Endothelial cell of umbilical vein (primary cell): Measurements from ENCODE around the gene SOHLH1. TPM values are rescaled to one million over a fixed set of nuclear protein-coding genes. Genes with fewer than 3 reads are reported as not detected.

Experiments used
- BruUV-seq: library from RNA; stranded (reverse); fragments of 400-500 nt; replicated peaks from 2 replicates; lab custom pipeline; 2021; lab: Mats Ljungman, UMichigan
- CTCF ChIA-PET: fragments of 300-600, 350-600 bp; sonication (Branson Sonifier 250); formaldehyde crosslinking; loops from one replicate; lab custom pipeline; 2021; ENCODE audit warnings: antibody characterized with exemption, inconsistent platforms; lab: Charles Lee
- POLR2A ChIA-PET: fragments of 300-600, 350-600 bp; sonication (Branson Sonifier 250); formaldehyde crosslinking; loops from one replicate; lab custom pipeline; 2021; ENCODE audit warnings: antibody characterized with exemption, inconsistent platforms; lab: Charles Lee
- DNase-seq: peaks from one replicate; pipeline ENCODE4 v3.0.0-alpha.2; 2011; ENCODE audit warnings: low read depth, low spot score
- FAIRE-seq: peaks from 2 replicates; lab custom pipeline; 2011; peaks lifted over from hg19 to GRCh38; lab: Jason Lieb, UNC
- H2AFZ ChIP-seq: 2 replicates; pipeline ENCODE4 v1.6.0; 2012; ENCODE audit warnings: low read depth, low read length, control low read depth, inconsistent platforms
- H3K27ac ChIP-seq: 2 replicates; pipeline ENCODE4 v1.5.1; 2011; ENCODE audit warnings: low read depth, mild to moderate bottlenecking, control low read depth, low read length, moderate library complexity; ENCODE audit not compliant: insufficient read depth
- H3K27me3 ChIP-seq, 2 experiments: 2 replicates each; pipeline versions ENCODE4 v1.6.0 to v1.6.1; 2011; ENCODE audit warnings: low read length in 2 of 2, mixed read lengths in 1 of 2; ENCODE audit not compliant: control insufficient read depth in 2 of 2, insufficient read depth in 2 of 2
- H3K36me3 ChIP-seq, 2 experiments: 2 replicates in 1 of 2; 3 replicates in 1 of 2; pipeline ENCODE4 v1.5.1; 2011; ENCODE audit warnings: low read length in 2 of 2, mild to moderate bottlenecking in 1 of 2, moderate library complexity in 1 of 2; ENCODE audit not compliant: control insufficient read depth in 2 of 2, insufficient read depth in 2 of 2; ENCODE audit errors: extremely low read depth in 1 of 2
- H3K4me1 ChIP-seq: 3 replicates; pipeline ENCODE4 v1.5.1; 2011; ENCODE audit warnings: mild to moderate bottlenecking, low read length; ENCODE audit not compliant: control insufficient read depth, insufficient read depth; ENCODE audit errors: extremely low read depth
- H3K4me2 ChIP-seq: 2 replicates; pipeline ENCODE4 v1.6.1; 2011; ENCODE audit warnings: low read length, control low read depth, mixed read lengths; ENCODE audit not compliant: insufficient read depth
- H3K4me3 ChIP-seq, 3 experiments: fragments of 200-600 bp in 1 of 3; sonication (generic), shearing (Covaris generic) in 1 of 3; replicated peaks in 1 of 3; 2 replicates each; pipeline ENCODE4 v1.5.1; 2011 to 2016; ENCODE audit warnings: control low read depth in 3 of 3, low read length in 3 of 3, mild to moderate bottlenecking in 2 of 3, inconsistent platforms in 1 of 3, low read depth in 1 of 3, moderate library complexity in 1 of 3; ENCODE audit not compliant: insufficient read depth in 1 of 3
- H3K79me2 ChIP-seq: 2 replicates; pipeline ENCODE4 v1.6.0; 2012; ENCODE audit warnings: low read length, inconsistent platforms; ENCODE audit not compliant: control insufficient read depth, insufficient read depth
- H3K9ac ChIP-seq: replicated peaks from 2 replicates; pipeline ENCODE3; 2011; ENCODE audit warnings: low read length, control low read depth; ENCODE audit not compliant: insufficient read depth; ENCODE audit errors: extremely low read depth
- H3K9me1 ChIP-seq: replicated peaks from 3 replicates; pipeline ENCODE4 v1.6.0; 2011; ENCODE audit warnings: mild to moderate bottlenecking, low read length; ENCODE audit not compliant: control insufficient read depth, insufficient read depth; ENCODE audit errors: extremely low read depth
- H3K9me3 ChIP-seq: replicated peaks from 2 replicates; pipeline ENCODE4 v1.5.1; 2012; ENCODE audit warnings: low read length, inconsistent platforms; ENCODE audit not compliant: control insufficient read depth, insufficient read depth
- H4K20me1 ChIP-seq: replicated peaks from 2 replicates; pipeline ENCODE3; 2011; ENCODE audit warnings: mild to moderate bottlenecking, low read length; ENCODE audit not compliant: control insufficient read depth, insufficient read depth; ENCODE audit errors: extremely low read depth
- JUN ChIP-seq: IDR thresholded peaks from 2 replicates; pipeline ENCODE4 v1.6.1; 2011; ENCODE audit warnings: borderline replicate concordance, low read depth; ENCODE audit not compliant: insufficient read length, insufficient read depth
- POLR2A ChIP-seq: IDR thresholded peaks from 2 replicates; pipeline ENCODE4 v1.6.1; 2012; ENCODE audit warnings: low read depth, mild to moderate bottlenecking, control low read depth, low read length
- dilution Hi-C: fragments of 300-500 bp; cut with MboI; formaldehyde crosslinking; loops from one replicate; pipeline ENCODE4 v1.15.0; 2019; ENCODE audit warnings: low sequenced_read_pairs; ENCODE audit not compliant: extremely low pct_ligation_motif_present
- intact Hi-C: fragments of 100-400 bp; cut with micrococcal nuclease; formaldehyde crosslinking; loops from one replicate; pipeline ENCODE4 v1.10.0; 2022
- polyA plus RNA-seq, 4 experiments: library from polyadenylated mRNA; depleted of rRNA in 3 of 4; stranded (reverse) in 3 of 4; unstranded in 1 of 4; fragments of >200 nt; gene quantifications; 2 replicates each; pipeline versions ENCODE4 v1.2.1 to v1.2.3, GENCODE V29; 2011 to 2012; ENCODE audit warnings: missing spikeins in 1 of 4
- total RNA-seq: library from RNA; stranded (reverse); gene quantifications from 2 replicates; pipeline ENCODE4 v1.2.3, GENCODE V29; 2021
- TF ChIP-seq, protein P1 (sequence below): IDR thresholded peaks from 2 replicates; pipeline ENCODE4 v1.6.1; 2011; ENCODE audit not compliant: insufficient read depth, insufficient read length
- TF ChIP-seq, protein P2 (sequence below), 2 donors: IDR thresholded peaks; 1 replicate in 1 of 2; 2 replicates in 1 of 2; pipeline ENCODE4 v1.5.1; 2011; ENCODE audit warnings: low read length in 2 of 2, mild to moderate bottlenecking in 2 of 2, moderate library complexity in 2 of 2, control low read depth in 1 of 2, inconsistent platforms in 1 of 2, low read depth in 1 of 2; ENCODE audit not compliant: insufficient read depth in 1 of 2; ENCODE audit errors: extremely low read depth in 1 of 2

The SOHLH1 gene
- total and polyA plus RNA-seq, 2 donors (not counting 3 experiments of a cell fraction or from before 2014, with no cell fraction given): not detected

DNA sequence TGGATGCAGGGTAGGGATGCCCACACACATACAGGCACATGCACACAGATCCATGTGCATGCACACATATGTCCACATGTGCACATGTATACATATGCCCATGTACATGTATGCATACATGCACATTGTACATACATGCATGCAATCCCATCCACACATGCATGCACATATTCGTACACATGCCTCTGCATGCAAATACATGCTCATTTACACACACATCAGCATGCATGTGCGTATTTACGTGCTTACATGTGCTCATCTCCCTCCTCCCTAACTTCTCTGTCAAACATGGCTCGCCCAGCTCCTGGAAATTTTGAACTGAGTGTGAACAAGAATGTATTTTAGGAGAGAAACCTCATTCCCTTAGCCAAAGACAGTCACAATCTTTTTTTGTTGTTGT, 8.9 kb upstream of the SOHLH1 start:
- ChIA-PET POLR2A (no interaction called here), CTCF (interaction anchor here (0.9 kb wide), 1 partner anchor 11 kb away, joined by 4 read pairs; no protein-coding TSS in a partner anchor)
- no peaks in the 10 kb centered on the region for H3K36me3 ChIP-seq
- dilution Hi-C loops: no loop called here
- H4K20me1 ChIP-seq: no peaks in the 10 kb centered on the region
- TF ChIP-seq, protein P1, sequence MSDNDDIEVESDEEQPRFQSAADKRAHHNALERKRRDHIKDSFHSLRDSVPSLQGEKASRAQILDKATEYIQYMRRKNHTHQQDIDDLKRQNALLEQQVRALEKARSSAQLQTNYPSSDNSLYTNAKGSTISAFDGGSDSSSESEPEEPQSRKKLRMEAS: peak; percentile 47
- TF ChIP-seq POLR2A: no peak
- TF ChIP-seq, protein P2, sequence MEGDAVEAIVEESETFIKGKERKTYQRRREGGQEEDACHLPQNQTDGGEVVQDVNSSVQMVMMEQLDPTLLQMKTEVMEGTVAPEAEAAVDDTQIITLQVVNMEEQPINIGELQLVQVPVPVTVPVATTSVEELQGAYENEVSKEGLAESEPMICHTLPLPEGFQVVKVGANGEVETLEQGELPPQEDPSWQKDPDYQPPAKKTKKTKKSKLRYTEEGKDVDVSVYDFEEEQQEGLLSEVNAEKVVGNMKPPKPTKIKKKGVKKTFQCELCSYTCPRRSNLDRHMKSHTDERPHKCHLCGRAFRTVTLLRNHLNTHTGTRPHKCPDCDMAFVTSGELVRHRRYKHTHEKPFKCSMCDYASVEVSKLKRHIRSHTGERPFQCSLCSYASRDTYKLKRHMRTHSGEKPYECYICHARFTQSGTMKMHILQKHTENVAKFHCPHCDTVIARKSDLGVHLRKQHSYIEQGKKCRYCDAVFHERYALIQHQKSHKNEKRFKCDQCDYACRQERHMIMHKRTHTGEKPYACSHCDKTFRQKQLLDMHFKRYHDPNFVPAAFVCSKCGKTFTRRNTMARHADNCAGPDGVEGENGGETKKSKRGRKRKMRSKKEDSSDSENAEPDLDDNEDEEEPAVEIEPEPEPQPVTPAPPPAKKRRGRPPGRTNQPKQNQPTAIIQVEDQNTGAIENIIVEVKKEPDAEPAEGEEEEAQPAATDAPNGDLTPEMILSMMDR (IDR thresholded peaks at IDR 0.05; ENCODE audit: extremely low read depth in 1 of 2, insufficient read depth in 1 of 2, low read depth in 1 of 2, low read length in 2 of 2): no peak
- no peak for TF ChIP-seq JUN
- no peak overlapping the region for H2AFZ ChIP-seq
- DNase-seq (no peak), FAIRE-seq (no peak)
- no peak overlapping the region for H3K4me2 ChIP-seq
- H3K27ac ChIP-seq: no peak overlapping the region
- H3K4me1 ChIP-seq: no peaks in the 10 kb centered on the region
- intact Hi-C loops: no loop called here
- peaks cover 2 to 5% of the 10 kb centered on the region in 2 experiments for H3K27me3 ChIP-seq
- no peaks in the 10 kb centered on the region for H3K9me3 ChIP-seq
- H3K79me2 ChIP-seq: no peaks in the 10 kb centered on the region
- no peak overlapping the region for H3K9ac ChIP-seq
- no TSS peak for BruUV-seq
- H3K4me3 ChIP-seq: no peak overlapping the region
- no peaks in the 10 kb centered on the region for H3K9me1 ChIP-seq
